Bronchial epithelial cell (primary cell): ENCODE data around the gene TGFBR3L. TPM values are rescaled to one million over a fixed set of nuclear protein-coding genes. Genes with fewer than 3 reads are reported as not detected.
"Not testable (repeated sequence)": the region's sequence is repeated elsewhere in the genome, so short reads cannot be mapped to it uniquely, and the experiment has no call there.

Experiments
- DNase-seq: peaks from one replicate; pipeline ENCODE4 v3.0.0-alpha.2; 2010; ENCODE audit warnings: low read depth
- FAIRE-seq: peaks from 2 replicates; lab custom pipeline; 2011; peaks lifted over from hg19 to GRCh38; lab: Jason Lieb, UNC
- H3K27me3 ChIP-seq: 2 replicates; pipeline ENCODE4 v1.5.1; 2011; ENCODE audit warnings: low read length; ENCODE audit not compliant: control insufficient read depth, insufficient read depth
- H3K36me3 ChIP-seq: 2 replicates; pipeline ENCODE4 v1.5.1; 2011; ENCODE audit warnings: low read length; ENCODE audit not compliant: control insufficient read depth, insufficient read depth
- H3K4me3 ChIP-seq: 2 replicates; pipeline ENCODE4 v1.5.1; 2011; ENCODE audit warnings: mild to moderate bottlenecking, low read depth, low read length, control low read depth
- total RNA-seq: library from RNA; depleted of rRNA; stranded (reverse); fragments of >200 nt; gene quantifications from 2 replicates; pipeline ENCODE4 v1.2.1, GENCODE V29; 2014
- TF ChIP-seq, protein P1 (sequence below): IDR thresholded peaks from 2 replicates; pipeline ENCODE4 v1.5.1; 2011; ENCODE audit warnings: mild to moderate bottlenecking, moderate library complexity, low read length, control low read depth, inconsistent platforms; ENCODE audit not compliant: insufficient read depth, severe bottlenecking

TGFBR3L gene
- total RNA-seq, 1 donor from 2014 or later: 1.8 TPM

DNA sequence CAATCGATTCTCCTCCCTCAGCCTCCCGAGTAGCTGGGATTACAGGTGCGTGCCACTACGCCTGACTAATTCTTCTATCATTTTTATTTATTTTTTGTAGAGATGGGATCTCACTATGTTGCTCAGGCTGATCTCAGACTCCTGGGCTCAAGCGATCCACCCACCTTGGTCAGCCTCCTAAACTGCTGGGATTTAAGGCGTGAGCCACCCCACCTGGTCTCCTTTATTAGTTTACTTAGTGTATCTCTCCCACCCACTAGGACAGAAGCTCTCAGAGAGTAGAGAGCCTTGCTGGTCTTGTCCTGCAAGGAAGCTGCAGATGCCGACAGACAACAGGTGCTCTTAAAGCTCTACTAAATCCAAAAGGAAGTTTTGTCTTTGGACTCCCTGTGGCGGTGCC is 28.8 kb upstream of the TGFBR3L start:
- H3K4me3 ChIP-seq: no peak overlapping the region
- TF ChIP-seq, protein P1, sequence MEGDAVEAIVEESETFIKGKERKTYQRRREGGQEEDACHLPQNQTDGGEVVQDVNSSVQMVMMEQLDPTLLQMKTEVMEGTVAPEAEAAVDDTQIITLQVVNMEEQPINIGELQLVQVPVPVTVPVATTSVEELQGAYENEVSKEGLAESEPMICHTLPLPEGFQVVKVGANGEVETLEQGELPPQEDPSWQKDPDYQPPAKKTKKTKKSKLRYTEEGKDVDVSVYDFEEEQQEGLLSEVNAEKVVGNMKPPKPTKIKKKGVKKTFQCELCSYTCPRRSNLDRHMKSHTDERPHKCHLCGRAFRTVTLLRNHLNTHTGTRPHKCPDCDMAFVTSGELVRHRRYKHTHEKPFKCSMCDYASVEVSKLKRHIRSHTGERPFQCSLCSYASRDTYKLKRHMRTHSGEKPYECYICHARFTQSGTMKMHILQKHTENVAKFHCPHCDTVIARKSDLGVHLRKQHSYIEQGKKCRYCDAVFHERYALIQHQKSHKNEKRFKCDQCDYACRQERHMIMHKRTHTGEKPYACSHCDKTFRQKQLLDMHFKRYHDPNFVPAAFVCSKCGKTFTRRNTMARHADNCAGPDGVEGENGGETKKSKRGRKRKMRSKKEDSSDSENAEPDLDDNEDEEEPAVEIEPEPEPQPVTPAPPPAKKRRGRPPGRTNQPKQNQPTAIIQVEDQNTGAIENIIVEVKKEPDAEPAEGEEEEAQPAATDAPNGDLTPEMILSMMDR: no peak
- FAIRE-seq: no peak
- H3K36me3 ChIP-seq: no peaks in the 10 kb centered on the region
- DNase-seq: no peak
- no peaks in the 10 kb centered on the region for H3K27me3 ChIP-seq

DNA sequence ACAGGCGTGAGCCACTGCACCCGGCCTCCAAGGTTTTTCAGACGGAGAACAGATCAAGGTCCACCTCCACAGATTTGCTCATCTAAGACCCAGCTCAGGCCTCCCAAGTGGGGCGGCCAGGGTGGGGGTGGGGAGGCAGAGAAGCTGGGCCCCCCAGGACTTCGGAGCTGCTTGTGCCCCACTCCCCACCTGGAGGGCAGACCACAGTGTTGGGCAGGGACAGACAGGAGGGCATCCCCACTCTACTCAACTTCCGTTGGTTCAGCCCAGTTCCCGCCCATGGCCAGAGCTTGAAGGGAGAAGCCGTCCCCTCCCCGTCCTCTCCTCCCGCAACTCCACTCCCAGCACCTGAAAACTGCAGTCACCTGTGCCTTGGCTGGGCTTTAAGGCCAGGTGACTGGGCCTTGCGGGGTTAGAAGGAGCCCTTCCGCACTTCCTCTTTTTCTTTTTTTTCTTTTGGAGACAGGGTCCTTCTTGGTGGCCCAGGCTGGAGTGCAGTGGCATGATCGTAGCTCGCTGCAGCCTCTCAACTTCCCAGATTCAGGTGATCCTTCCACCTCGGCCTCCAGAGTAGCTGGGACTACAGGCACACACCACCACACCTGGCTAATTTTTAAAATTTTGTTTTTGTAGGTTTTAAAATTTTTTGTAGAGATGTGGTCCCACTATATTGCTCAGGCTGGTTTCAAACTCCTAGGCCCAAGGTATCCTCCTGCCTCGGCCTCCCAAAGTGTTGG is 27.1 kb upstream of the TGFBR3L start:
- no peaks in the 10 kb centered on the region for H3K27me3 ChIP-seq
- peak overlapping the region; percentile 82 for H3K4me3 ChIP-seq
- no peak for FAIRE-seq

DNA sequence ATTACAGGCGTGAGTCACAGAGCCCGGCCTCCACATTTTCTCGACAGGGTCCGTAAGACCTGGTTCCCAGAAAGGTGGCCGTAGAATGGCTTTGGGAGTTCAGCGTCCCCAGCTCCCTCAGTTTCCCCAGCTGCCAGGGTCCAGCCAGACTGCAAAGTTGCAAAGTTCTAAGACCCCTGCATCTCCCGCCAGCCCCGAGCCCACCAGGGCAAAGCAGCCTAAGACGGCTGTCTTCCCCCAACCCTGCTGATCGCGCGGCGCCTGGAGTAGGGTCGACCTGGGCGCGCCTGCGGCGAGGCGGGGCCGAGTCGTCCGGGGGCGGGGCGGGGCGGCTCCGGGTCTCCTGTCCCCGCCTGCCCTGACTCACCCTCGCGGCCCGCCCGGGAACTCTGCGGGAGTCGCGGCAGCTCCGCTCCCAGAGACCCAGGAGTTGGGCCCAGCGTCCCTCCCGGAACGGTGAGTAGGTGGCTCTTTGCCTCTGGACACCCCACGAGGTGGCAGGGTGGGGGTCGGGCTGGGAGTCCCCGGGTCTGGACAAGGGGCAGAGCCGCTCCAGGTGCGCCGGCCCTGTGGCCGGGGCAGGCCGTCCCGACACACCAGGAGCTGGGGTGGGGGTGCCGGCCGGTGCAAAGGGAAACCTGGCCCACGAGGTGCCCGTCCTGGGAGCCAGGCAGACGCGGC is 26.3 kb upstream of the TGFBR3L start, which contains the start of gene LRRC8E:
Gene LRRC8E, plus strand, starts transcription at position 366 of the 681 bp plus-strand sequence. CDS start 7,094 bp downstream, outside the sequence.
- TF ChIP-seq, protein P1: no peak
- FAIRE-seq: no peak
- H3K36me3 ChIP-seq: no peaks in the 10 kb centered on the region
- peak; percentile 52 for DNase-seq
- no peaks in the 10 kb centered on the region for H3K27me3 ChIP-seq
- H3K4me3 ChIP-seq: peak within 1 kb of the TSS; percentile 82

More for the DNA sequence above, 27.1 kb upstream of the TGFBR3L start:
- no peaks in the 10 kb centered on the region for H3K36me3 ChIP-seq
- TF ChIP-seq, protein P1: no peak
- no peak for DNase-seq

DNA sequence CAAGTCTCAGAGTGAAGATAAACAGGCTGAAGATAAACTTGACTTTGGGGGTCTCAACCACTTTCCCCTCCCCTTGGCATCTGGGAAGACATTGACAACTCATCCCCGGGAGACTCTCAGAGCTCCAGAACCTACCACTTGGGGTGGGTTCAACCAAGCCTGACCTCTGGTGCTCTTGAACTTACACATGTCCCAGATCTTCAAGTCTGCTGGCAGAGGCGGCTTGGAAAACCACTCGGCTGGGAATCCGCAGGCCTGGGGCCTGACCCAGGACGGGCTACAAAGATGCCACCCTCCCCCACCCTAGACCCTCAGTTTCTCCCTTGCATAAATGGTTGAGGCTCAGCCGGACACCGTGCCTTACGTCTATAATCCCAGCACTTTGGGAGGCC is 25.8 kb upstream of the TGFBR3L start:
- H3K36me3 ChIP-seq: no peaks in the 10 kb centered on the region
- FAIRE-seq (no peak), DNase-seq (no peak)
- H3K4me3 ChIP-seq: peak overlapping the region; percentile 82
- TF ChIP-seq, protein P1: no peak
- no peaks in the 10 kb centered on the region for H3K27me3 ChIP-seq

DNA sequence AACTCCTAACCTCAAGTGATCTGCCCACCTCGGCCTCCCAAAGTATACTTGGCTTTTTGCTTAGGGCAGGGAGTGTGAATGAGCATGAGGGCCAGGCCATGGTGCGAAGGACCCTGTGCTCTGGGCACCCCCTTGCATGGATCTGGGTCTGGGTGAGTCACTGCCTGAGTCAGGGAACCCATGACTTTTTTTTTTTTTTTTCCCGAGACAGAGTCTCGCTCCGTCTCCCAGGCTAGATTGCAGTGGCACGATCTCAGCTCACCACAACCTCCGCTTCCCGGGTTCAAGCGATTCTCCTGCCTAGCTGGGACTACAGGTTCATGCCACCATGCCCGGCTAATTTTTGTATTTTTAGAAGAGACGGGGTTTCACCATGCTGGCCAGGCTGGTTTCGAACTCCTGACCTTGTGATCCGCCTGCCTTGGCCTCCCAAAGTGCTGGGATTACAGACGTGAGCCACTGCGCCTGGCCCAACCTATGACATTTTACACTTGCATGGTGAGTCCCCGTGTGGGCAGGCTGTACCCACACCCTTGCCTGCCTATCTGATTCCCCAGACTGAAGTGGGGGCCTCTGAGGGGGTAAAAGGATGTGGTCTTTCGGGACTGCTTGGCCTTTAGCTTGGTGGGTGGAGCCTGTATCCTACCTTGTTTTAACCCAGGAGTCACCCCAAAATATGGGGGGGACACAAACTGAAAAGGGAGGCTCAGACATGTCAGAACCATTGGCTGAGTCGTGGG is 21.1 kb upstream of the TGFBR3L start:
- H3K4me3 ChIP-seq, FAIRE-seq, H3K27me3 ChIP-seq, H3K36me3 ChIP-seq: not testable (repeated sequence)
- peak; percentile 46 for DNase-seq
